ENCODE results near the gene PRSS16.

Gene PRSS16

DNA sequence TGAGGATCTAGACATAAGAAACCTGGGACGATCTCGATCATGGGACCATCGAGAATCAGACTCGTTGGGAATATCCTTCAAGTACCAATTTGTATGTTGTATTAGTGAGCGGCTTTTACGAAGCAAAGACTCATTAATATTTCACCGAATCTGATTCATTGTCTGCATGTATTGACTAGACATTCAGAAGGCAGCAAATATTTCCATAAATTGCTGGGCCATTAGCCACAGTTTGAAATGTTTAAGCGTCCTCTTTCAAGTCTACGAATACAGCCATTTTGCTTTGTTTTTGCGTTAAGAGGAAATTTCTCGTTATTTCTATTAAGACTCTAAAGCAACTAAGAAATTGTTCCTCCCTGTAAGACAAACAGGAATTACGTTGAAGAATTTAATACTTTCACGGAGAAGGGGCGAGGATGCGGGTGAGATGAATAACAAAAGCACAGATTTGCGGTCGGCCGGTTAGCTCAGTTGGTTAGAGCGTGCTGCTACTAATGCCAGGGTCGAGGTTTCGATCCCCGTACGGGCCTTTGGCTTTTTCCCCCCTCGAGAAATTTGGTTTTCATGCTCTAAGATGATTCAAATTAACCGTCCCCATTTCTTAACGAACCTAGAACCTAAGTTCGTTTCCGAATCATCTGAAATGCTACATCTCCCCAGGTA lies 46.1 kb downstream of the PRSS16 start:
- TF ChIP-seq, protein P1, sequence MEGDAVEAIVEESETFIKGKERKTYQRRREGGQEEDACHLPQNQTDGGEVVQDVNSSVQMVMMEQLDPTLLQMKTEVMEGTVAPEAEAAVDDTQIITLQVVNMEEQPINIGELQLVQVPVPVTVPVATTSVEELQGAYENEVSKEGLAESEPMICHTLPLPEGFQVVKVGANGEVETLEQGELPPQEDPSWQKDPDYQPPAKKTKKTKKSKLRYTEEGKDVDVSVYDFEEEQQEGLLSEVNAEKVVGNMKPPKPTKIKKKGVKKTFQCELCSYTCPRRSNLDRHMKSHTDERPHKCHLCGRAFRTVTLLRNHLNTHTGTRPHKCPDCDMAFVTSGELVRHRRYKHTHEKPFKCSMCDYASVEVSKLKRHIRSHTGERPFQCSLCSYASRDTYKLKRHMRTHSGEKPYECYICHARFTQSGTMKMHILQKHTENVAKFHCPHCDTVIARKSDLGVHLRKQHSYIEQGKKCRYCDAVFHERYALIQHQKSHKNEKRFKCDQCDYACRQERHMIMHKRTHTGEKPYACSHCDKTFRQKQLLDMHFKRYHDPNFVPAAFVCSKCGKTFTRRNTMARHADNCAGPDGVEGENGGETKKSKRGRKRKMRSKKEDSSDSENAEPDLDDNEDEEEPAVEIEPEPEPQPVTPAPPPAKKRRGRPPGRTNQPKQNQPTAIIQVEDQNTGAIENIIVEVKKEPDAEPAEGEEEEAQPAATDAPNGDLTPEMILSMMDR (IDR thresholded peaks at IDR 0.05; ENCODE audit: extremely low read depth, insufficient read depth, missing control alignments) = no peak
- in situ Hi-C loops (cut with MboI; ENCODE audit: low pct_unique_long_range_greater_than_20kb, low sequenced_read_pairs, unreplicated experiment) = no loop called here
- DNase-seq (ENCODE audit: low spot score) = no peak

DNA sequence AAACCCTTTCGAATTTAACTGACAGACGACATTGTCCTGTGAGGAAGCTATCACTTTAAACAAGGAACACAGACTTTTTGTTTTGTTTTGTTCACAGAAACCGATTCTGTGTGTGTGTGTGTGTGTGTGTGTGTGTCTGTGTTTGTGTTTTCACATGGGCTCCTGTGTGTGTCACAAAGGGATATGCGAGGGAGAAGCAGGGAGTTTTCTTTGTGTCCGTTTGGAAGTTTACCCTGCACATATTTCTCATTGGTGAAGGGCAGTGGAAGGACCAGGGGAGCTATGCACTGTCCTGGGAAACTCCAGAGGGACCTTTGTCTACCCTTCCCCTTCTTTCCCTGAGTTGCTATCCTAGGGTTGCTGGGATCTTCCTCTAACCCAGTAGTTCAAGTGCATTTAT lies 46.9 kb downstream of the PRSS16 start:
- in situ Hi-C loops (cut with MboI; ENCODE audit: low pct_unique_long_range_greater_than_20kb, low sequenced_read_pairs, unreplicated experiment) = no loop called here
- no peak for DNase-seq (ENCODE audit: low spot score)
- TF ChIP-seq, protein P1 (IDR thresholded peaks at IDR 0.05; ENCODE audit: extremely low read depth, insufficient read depth, missing control alignments) = no peak

DNA sequence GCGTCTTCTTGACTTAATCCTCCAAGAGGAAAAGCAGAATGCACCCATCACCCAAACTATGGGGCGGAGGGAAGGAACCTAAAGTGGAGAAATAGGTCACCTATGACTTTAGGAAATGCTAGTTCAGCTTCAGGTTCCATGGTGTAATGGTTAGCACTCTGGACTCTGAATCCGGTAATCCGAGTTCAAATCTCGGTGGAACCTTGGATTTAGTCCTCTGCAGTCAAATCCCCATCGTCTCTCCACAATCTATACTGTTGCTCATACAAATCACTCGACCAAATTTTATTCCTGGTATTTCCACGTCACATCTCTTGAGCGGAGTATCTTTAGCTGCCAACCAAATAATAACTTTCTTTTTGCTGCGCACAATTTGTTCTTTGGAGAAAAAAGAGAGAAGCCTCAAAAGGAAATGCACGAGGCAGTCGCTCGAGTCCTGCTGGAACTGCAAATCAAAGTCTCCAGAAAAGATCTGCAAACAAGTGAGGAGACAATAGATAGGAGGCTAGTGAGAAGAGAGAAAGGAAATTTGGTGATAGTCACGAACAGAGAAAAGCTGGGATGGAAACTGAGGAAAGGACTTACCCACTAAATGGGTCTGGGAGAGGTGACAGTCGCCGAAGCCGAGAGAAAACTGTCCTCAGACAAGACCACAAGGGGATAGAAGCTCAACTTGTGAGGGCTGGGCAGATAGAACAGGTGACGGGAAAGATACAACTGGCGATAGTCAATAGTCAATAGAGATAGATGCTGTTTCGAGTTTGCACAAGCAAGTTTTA lies 48.0 kb downstream of the PRSS16 start:
- in situ Hi-C loops (cut with MboI; ENCODE audit: low pct_unique_long_range_greater_than_20kb, low sequenced_read_pairs, unreplicated experiment) = no loop called here
- TF ChIP-seq, protein P1 (IDR thresholded peaks at IDR 0.05; ENCODE audit: extremely low read depth, insufficient read depth, missing control alignments) = no peak
- DNase-seq (ENCODE audit: low spot score) = no peak

DNA sequence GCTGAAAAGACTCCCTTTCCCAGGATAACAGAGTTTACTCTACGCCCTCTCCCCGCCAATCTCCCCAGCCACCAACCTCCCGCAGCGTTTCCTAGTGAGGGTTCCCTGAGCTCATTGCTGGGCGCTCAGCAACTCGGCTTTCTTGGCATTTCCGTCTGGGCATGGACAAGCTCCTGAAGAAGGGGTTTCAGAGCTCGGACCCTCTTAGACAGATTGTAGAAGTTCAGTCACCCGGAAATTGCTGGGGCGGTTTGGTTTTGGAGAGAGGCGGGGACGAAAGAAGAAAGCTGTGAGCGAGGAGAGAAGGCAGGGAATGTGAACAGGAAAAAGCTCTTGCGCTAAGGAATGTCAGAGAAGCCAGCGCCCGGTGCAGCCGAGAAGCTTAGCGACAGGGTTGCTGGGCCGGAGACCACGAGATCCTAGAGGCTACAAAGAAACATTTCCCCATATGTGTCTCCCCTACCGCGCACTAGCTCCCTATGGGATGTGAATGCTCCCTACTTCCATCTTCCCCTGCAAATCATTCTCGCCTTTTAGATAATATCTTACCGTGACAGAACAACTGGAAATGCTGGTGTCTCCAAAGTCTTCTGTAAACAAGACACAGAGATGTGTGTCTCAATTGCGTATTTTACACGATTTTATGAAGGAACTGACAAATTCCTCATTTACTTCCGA lies 48.7 kb downstream of the PRSS16 start:
- TF ChIP-seq, protein P1 (IDR thresholded peaks at IDR 0.05; ENCODE audit: extremely low read depth, insufficient read depth, missing control alignments) = no peak
- DNase-seq (ENCODE audit: low spot score) = no peak
- in situ Hi-C loops (cut with MboI; ENCODE audit: low pct_unique_long_range_greater_than_20kb, low sequenced_read_pairs, unreplicated experiment) = no loop called here

DNA sequence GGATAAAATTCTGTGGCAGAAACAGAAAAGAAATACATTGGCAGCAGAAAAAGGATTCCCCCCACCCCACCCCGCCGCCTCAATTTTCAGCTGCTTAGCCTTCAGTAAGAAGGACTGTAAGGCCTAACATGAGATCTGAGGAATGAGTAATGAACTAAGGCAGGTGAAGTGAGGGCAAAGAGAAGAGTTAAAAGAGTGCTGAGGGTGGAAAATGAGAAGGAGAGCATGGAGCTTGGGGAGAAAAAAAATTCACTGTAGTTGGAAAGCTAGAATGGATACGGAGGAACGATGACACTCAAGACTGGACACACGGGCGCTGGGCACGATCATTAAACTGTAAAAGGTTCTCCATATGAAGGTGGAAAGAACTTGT lies 50.0 kb downstream of the PRSS16 start:
- DNase-seq (ENCODE audit: low spot score) = no peak
- in situ Hi-C loops (cut with MboI; ENCODE audit: low pct_unique_long_range_greater_than_20kb, low sequenced_read_pairs, unreplicated experiment) = no loop called here
- TF ChIP-seq, protein P1 (IDR thresholded peaks at IDR 0.05; ENCODE audit: extremely low read depth, insufficient read depth, missing control alignments) = no peak

DNA sequence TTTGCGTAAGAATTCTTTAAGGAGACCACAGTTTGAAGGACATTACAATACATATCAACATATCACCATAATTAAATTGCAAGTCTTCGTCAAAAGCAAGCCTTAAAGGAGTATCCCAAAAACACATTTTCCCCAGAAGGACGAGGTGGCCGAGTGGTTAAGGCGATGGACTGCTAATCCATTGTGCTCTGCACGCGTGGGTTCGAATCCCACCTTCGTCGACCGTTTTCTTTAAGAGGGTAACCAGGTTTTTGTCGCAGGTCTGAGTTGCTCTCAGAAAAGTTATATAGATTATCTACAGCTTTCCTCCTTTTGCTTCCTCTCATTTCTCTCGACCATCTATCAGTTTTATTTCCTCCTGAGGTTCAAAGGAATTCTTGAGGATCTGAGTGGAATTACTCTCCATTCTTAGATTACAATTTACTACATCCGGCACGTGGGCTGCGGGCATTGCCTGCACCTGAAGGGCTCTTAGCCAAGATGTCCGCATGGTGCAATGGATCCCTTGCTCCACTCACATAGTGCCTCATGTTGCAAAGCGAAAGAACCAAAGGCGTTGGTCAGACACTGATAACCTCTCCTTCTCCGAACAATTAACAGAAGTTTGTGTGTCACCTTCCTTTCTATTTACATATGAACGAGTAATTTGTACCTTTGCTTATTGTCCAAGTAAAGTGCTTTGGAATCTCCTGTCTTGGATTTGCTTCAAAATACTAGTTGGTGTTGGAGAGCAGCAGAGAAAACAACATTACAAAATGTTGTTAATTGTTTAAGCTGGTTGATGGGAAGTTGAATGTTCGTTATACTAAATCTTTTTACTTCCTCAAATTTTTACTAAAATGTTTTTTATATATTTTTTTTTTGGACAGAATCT lies 50.6 kb downstream of the PRSS16 start:
- no peak for DNase-seq (ENCODE audit: low spot score)
- TF ChIP-seq, protein P1 (IDR thresholded peaks at IDR 0.05; ENCODE audit: extremely low read depth, insufficient read depth, missing control alignments) = no peak
- in situ Hi-C loops (cut with MboI; ENCODE audit: low pct_unique_long_range_greater_than_20kb, low sequenced_read_pairs, unreplicated experiment) = no loop called here

All from GM13977 (cell line).